Esophagus muscularis mucosa (tissue), 4 donors: ENCODE results near the gene IRAG1. TPM values are rescaled to one million over a fixed set of nuclear protein-coding genes. Genes with fewer than 3 reads are reported as not detected.

Experiments used
- DNase-seq: peaks from one replicate; pipeline ENCODE4 v3.0.0-alpha.2; 2017; ENCODE audit errors: extremely low spot score
- H3K27ac ChIP-seq, 4 donors: fragments of 200-600 bp; sonication (generic); replicated peaks in 1 of 4; 1 replicate in 3 of 4; 2 replicates in 1 of 4; pipeline ENCODE4 v1.5.1; 2016 to 2019; ENCODE audit warnings: mild to moderate bottlenecking in 1 of 4
- H3K27me3 ChIP-seq, 4 donors: fragments of 200-600 bp; sonication (generic); one replicate each; pipeline versions ENCODE4 v1.5.1 to v1.6.0; 2016 to 2019
- H3K36me3 ChIP-seq, 4 donors: fragments of 200-600 bp; sonication (generic); one replicate each; pipeline ENCODE4 v1.5.1; 2016 to 2019
- H3K4me1 ChIP-seq, 4 donors: fragments of 200-600 bp; sonication (generic); one replicate each; pipeline ENCODE4 v1.5.1; 2016 to 2019
- H3K4me3 ChIP-seq, 4 donors: fragments of 200-600 bp; sonication (generic); 1 replicate in 2 of 4; 2 replicates in 2 of 4; pipeline ENCODE4 v1.5.1; 2016 to 2019; ENCODE audit warnings: mild to moderate bottlenecking in 4 of 4, moderate library complexity in 1 of 4
- H3K9me3 ChIP-seq, 4 donors: fragments of 200-600 bp; sonication (generic); 1 replicate in 3 of 4; 2 replicates in 1 of 4; pipeline ENCODE4 v1.5.1; 2016 to 2019
- EP300 ChIP-seq: sonication (generic); formaldehyde crosslinking; IDR thresholded peaks from one replicate; pipeline ENCODE4 v1.6.1; 2017; ENCODE audit warnings: antibody characterized with exemption
- POLR2A ChIP-seq: fragments of 450-650 bp; IDR thresholded peaks from one replicate; pipeline ENCODE4 v1.6.1; 2017; ENCODE audit warnings: antibody characterized with exemption, moderate library complexity, mild to moderate bottlenecking, low read depth
- POLR2AphosphoS5 ChIP-seq, 2 donors: sonication (generic); formaldehyde crosslinking; IDR thresholded peaks; one replicate each; pipeline ENCODE4 v1.6.1; 2017; ENCODE audit warnings: antibody characterized with exemption in 2 of 2
- WGBS: methylation state at CpG from one replicate; pipeline ENCODE4 v1.1.5; 2018; 5-methylcytosine and 5-hydroxymethylcytosine counted together
- intact Hi-C: fragments of 100-400 bp; cut with DNase I; formaldehyde crosslinking; loops from one replicate; pipeline ENCODE4 v1.15.1; 2023
- total RNA-seq, 4 donors: library from RNA; depleted of rRNA; stranded (reverse); fragments of >200 nt; gene quantifications; one replicate each; pipeline versions ENCODE4 v1.1.0 to v1.2.1, GENCODE V29; 2016
- TF ChIP-seq, protein P1 (sequence below), 3 experiments: fragments of 200-600 bp in 2 of 3; fragments of 450-650 bp in 1 of 3; sonication (generic) in 2 of 3; IDR thresholded peaks; one replicate each; pipeline ENCODE4 v1.5.1; 2017 to 2019; ENCODE audit warnings: antibody characterized with exemption in 3 of 3, mild to moderate bottlenecking in 2 of 3, moderate library complexity in 1 of 3

IRAG1 gene
- total RNA-seq, 4 donors from 2014 or later = 205 to 338 (median 276) TPM

DNA sequence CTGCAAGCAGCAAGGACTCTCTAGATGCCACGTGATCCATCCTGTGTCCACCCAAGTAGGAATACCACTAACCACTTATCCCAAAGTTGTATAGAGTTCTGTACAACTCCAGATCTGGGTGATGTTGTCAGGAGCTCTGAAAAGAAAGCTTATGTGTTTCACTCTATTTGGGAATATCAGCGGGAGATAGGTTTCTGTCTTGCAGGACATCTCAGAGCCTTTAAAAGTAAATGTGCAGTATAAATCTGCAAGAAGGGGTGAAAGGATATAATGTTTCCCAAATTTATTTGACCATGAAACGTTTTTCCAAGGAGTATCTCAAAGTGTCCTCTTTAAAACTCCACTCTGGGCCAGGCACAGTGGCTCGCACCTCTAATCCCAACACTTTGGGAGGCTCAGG, 13.9 kb downstream of the IRAG1 start:
- peaks cover 0 to 10% (median 0%) of the 10 kb centered on the region in 4 donors for H3K36me3 ChIP-seq
- DNase-seq = no peak
- WGBS = 72% methylated on average over 4 of the region's 4 CpGs
- H3K27ac ChIP-seq = peak overlapping the region; percentile 64 to 86 (median 82)
- no peaks in the 10 kb centered on the region for H3K9me3 ChIP-seq
- peaks cover 15 to 95% (median 81%) of the 10 kb centered on the region in 4 donors for H3K4me1 ChIP-seq
- TF ChIP-seq, protein P1, sequence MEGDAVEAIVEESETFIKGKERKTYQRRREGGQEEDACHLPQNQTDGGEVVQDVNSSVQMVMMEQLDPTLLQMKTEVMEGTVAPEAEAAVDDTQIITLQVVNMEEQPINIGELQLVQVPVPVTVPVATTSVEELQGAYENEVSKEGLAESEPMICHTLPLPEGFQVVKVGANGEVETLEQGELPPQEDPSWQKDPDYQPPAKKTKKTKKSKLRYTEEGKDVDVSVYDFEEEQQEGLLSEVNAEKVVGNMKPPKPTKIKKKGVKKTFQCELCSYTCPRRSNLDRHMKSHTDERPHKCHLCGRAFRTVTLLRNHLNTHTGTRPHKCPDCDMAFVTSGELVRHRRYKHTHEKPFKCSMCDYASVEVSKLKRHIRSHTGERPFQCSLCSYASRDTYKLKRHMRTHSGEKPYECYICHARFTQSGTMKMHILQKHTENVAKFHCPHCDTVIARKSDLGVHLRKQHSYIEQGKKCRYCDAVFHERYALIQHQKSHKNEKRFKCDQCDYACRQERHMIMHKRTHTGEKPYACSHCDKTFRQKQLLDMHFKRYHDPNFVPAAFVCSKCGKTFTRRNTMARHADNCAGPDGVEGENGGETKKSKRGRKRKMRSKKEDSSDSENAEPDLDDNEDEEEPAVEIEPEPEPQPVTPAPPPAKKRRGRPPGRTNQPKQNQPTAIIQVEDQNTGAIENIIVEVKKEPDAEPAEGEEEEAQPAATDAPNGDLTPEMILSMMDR (IDR thresholded peaks at IDR 0.05) = no peak
- TF ChIP-seq EP300 (no peak), POLR2AphosphoS5 (IDR thresholded peaks at IDR 0.05) (no peak), POLR2A (no peak)
- no peak overlapping the region for H3K4me3 ChIP-seq
- no peaks in the 10 kb centered on the region for H3K27me3 ChIP-seq
- intact Hi-C loops = no loop called here

DNA sequence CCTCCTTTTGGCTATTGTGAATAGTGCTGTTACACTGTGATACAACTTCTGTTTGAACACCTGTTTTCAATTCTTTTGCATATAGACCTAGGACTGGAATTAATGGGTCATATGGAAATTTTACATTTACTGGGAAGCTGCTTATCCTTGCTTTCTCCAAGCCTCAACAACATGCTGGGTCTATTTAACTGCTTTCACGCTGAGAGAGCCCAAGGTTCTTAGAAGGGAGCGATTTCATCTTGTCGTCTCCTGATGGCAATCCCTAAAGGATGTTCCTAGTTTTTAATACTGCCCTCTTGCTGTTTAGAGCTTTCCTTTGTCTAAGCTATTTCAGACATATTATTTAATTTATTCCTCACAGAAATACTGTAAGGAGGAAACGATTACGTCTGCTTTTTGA, 15.5 kb downstream of the IRAG1 start:
- peaks cover 0 to 9% (median 0%) of the 10 kb centered on the region in 4 donors for H3K36me3 ChIP-seq
- WGBS = 93% methylated on average over 5 of the region's 5 CpGs
- no peak for DNase-seq
- H3K27me3 ChIP-seq = no peaks in the 10 kb centered on the region
- TF ChIP-seq, protein P1 (IDR thresholded peaks at IDR 0.05) = no peak
- TF ChIP-seq EP300 (no peak), POLR2AphosphoS5 (IDR thresholded peaks at IDR 0.05) (no peak), POLR2A (no peak)
- peaks cover 16 to 100% (median 91%) of the 10 kb centered on the region in 4 donors for H3K4me1 ChIP-seq
- H3K27ac ChIP-seq = peak overlapping the region; percentile 57 to 86 (median 82)
- intact Hi-C loops = no loop called here
- no peaks in the 10 kb centered on the region for H3K9me3 ChIP-seq
- H3K4me3 ChIP-seq = no peak overlapping the region

DNA sequence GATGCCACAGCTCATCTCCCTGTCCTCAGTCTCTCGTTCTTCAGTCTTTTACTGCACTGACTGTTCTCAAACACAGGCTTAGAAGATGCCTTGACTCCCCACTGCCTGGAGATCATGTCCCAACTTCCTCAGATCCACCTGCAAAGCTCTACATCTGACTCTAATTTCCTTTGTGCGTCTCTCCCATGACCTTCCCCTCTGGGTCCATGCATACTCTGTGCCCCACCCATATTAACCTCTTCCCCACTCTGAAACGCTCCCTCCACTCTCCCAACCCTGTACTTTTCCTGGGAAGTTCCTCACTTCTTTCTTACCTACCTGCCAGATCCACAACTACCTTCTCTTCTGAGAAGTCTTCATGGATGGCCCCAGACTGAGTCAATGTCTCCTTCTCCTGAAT, 16.6 kb downstream of the IRAG1 start:
- Histone ChIP-seq H3K27ac (peak overlapping the region; percentile 81 to 86 (median 84)), H3K36me3 (peaks cover 0 to 9% (median 0%) of the 10 kb centered on the region in 4 donors), H3K4me1 (peaks cover 16 to 100% (median 92%) of the 10 kb centered on the region in 4 donors), H3K4me3 (no peak overlapping the region), H3K27me3 (no peaks in the 10 kb centered on the region), H3K9me3 (no peaks in the 10 kb centered on the region)
- WGBS = 76% methylated on average over 3 of the region's 3 CpGs
- no peak for DNase-seq
- intact Hi-C loops = no loop called here
- TF ChIP-seq POLR2A (no peak), EP300 (no peak), POLR2AphosphoS5 (IDR thresholded peaks at IDR 0.05) (peak in 1 of 2 donors; percentile 9)
- TF ChIP-seq, protein P1 (IDR thresholded peaks at IDR 0.05) = no peak

GRCh38 chr11:10674911-10675440, 18.6 kb downstream of the IRAG1 start:
- Histone ChIP-seq H3K36me3 (peaks cover 0 to 9% (median 0%) of the 10 kb centered on the region in 4 donors), H3K9me3 (no peaks in the 10 kb centered on the region), H3K27me3 (no peaks in the 10 kb centered on the region), H3K4me1 (peaks cover 16 to 100% (median 91%) of the 10 kb centered on the region in 4 donors), H3K27ac (peak overlapping the region; percentile 81 to 86 (median 84)), H3K4me3 (peak overlapping the region; percentile 20 to 47 (median 35))
- TF ChIP-seq EP300 = no peak
- peak in 1 of 2 donors; percentile 33 for TF ChIP-seq POLR2AphosphoS5 (IDR thresholded peaks at IDR 0.05)
- DNase-seq = no peak
- 6% methylated on average over 9 of the region's 10 CpGs for WGBS
- intact Hi-C loops = no loop called here

DNA sequence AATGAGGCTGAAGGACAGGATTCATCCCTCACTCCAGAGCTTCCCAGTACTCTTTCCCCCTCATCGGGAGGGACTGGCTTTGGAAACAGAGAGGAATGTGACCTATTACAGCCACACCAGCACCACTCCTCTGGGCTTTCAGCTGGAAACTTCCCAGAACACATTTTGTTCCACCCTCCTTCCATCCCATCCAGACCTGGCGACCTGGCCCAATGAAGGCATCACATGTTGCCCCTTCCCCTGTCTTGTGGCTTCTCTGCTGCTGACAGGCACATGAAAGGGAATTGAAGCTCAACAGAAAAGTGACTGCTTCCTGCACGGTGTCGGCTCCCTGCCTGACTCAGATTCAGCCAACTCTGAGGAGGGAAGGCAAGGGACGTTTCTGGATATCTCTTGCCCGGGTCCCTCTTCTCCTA, 19.1 kb downstream of the IRAG1 start:
- no peak for DNase-seq
- H3K27me3 ChIP-seq = no peaks in the 10 kb centered on the region
- no peaks in the 10 kb centered on the region for H3K9me3 ChIP-seq
- peaks cover 20 to 100% (median 91%) of the 10 kb centered on the region in 4 donors for H3K4me1 ChIP-seq
- H3K4me3 ChIP-seq = peak overlapping the region; percentile 20 to 47 (median 35)
- TF ChIP-seq POLR2A (no peak), EP300 (no peak), POLR2AphosphoS5 (IDR thresholded peaks at IDR 0.05) (peak; percentile 41 to 50)
- peaks cover 0 to 5% (median 0%) of the 10 kb centered on the region in 4 donors for H3K36me3 ChIP-seq
- intact Hi-C loops = no loop called here
- 11% methylated on average over 6 of the region's 6 CpGs for WGBS
- H3K27ac ChIP-seq = peak overlapping the region; percentile 81 to 86 (median 84)
